Measurements from ENCODE around the gene TSPOAP1.

TSPOAP1 gene

DNA sequence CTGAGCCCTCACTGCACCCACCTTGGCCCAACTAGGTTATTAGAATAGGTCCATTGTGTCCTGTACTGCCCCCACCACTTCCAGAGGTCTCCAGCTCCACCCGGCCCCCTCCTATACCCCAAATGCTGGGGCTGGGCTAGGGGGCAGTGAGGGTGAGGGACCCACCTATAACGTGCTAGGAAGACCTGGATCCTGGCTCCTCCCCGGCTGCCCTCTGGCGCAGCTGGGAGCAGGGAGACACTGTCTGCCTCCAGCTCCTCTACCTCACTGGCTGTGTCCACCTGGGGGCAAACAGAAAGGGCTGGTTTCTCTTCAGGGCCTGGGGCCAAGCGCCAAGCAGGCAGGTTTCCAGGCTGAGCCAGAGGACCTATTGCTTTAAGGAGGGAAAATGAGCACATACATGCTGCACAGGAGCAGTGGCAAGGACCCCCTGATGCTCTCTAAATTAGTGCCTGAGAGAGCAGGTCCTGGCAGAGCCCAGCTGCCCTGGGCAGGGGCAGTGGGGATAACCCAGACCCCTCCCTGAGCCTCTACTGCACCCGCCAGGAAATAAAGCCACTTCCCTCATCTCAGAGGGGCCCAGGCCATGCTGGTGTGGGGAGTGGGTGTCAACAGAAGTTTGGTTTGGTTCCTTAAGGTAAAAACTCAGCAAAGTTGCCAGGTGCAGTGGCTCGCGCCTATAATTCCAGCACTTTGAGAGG, 12.2 kb downstream of the TSPOAP1 start:
- DNase-seq (ENCODE audit: low spot score) = no peak

DNA sequence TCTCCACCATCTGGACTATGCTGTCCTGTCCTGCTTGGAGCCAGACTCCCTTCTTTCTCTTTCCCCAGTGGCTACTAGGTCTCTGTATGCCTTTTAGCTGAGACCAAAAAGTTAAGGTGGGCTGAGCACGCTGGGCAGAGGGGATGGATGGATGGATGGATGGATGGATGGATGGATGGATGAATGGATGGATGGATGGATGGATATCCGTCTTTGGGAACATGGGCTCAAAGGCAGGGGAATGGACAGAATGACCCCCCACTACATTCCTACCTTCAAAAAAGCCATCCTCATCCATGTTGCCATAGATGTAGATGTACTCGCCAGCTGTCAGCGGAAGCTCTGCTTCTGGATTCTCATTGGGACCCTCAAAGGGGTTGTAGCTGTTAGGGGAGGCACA, 12.8 kb downstream of the TSPOAP1 start:
- DNase-seq (ENCODE audit: low spot score) = no peak

DNA sequence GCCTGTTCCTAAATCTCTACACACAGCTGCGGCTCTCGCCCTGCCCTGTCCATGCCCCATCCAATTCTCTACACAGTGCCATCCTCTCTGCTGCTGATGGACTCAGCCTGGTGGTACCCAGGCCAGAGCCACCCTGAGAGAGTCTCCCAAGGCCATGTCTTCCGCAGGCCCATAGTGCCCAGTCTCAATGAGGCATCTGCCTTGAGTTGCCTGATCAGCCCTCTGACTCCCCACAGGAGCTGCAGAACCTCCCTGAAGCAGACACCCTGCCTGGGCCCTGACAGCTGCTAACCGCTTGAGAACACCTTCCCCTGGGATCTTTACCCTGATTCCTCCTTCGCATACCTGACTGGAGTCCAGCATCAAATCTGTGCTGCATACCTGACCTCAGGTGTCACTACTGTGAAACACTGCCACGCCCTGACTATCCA, 13.3 kb downstream of the TSPOAP1 start:
- no peak for DNase-seq (ENCODE audit: low spot score)

DNA sequence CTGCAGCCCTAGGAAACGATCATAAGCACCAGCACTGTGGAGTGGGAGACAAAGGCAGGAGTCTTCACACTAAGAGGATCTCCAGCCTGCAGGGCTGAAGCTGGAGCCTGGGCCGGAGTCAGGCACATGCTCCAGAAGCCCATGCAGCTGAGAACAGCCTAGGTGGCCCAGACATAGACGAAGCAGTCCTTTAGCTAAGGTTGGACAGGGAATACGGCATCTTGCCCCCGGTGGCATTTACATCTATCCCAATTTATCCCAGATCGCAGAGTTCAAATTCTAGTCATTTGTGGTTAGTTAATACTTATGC, 13.9 kb downstream of the TSPOAP1 start:
- no peak for DNase-seq (ENCODE audit: low spot score)

DNA sequence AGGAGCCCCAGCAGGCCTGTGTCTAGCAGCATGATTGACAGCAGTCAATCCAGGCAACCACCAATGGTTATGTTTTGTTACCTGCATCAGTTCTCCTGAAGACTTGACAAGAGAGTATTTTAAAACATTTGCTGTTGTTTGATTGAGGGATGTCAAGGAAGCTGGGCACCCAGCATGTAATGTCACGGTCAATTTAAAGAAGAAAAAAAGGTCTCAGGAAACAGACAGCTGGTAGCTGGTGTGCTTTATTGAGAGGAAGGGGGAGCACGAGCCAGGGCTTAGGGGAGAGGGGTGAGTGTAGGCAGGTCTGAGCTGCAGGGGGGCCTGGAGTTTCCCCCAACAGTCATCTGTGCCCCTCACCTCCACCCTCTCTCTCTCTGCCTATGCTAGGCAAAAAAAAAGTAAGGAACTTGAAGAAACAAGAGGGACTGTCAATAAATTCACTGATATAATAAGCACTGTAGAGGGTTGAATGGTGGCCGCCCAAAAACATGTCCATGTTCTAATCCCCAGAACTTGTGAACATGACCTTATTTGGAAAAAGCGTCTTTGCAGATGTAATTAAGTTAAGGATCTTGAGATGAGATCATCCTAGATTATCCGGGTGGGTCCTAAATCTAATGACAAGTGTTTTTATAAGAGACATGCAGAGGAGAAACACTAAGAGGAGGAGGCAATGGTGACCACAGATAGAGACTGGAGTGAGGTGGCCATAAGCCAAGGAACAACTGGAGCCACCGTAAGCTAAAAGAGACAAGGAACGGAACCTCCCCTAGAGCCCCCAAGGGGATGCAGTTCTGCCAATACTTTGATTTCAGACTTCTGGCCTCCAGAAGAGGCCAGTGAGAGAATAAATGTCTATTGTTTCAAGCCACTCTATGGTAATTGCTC, 14.5 kb downstream of the TSPOAP1 start:
- DNase-seq (ENCODE audit: low spot score) = no peak

DNA sequence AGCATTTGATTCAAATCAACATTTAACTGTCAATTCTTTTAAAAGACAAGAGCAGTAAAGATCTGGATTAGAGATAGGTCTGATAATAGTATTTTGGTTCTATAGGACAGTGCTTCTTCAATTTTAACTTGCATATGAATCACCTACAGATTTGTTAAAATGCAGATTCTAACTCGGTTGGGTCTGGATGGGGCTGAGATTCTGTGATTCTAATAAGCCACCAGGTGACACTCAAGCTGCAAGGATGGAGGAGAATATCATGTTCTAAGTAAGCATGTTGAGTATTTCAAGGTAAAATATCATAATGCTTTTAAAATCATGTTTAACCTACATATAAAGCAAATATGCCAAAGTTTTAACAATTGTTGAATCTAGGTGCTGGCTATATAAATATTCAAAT, 15.8 kb downstream of the TSPOAP1 start:
- DNase-seq (ENCODE audit: low spot score) = no peak

DNA sequence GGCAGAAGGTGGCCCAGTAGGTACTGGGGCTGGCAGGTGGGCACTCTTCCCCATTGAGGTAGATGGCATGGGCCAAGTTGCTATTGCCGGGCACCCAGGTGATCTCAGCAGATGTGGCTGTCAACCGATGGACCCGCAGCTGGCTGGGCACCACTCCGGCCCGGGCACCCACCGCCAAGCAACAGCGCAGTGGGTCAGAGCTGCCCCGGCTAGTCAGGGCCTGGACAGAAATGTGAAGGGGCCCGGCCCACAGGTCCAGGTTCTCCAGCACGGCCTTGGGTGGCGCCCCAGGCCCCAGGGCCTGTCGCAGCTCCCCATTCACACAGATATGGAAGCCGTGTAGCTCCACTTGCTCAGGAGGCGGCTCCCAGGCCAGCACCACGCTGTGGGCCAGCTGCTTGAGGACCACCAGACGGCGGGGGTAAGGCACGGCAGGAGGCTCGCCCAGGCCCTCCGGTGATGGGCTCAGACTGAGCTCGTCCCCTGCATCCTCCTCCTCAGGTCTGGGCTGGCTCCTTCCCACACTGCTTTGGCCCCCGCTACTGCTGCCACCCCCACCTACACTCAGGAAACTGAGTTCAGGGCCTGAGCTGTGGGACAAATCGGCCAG, 16.5 kb downstream of the TSPOAP1 start:
- no peak for DNase-seq (ENCODE audit: low spot score)

DNA sequence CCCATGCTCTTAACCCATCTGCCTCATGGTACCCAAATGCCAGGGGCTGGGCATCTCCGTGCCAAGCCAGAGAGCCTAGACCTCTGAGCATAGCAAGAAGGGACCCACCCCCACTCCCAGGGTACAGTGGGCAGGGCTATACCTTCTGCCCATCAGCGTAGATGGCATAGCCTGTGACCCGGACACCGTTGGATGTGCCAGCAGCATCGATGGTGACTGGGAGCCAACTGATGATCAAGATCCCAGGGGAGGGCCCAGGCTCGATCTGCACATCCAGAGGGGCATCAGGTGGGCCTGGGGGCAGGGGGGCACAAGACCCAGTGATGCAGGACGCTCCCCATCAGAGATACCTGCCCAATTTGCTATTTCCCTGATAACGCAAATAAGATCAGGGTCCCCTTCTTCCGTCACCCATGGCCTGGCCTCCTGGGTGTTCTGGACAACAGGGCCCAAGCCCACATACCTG, 17.1 kb downstream of the TSPOAP1 start:
- DNase-seq (ENCODE audit: low spot score) = no peak

DNA sequence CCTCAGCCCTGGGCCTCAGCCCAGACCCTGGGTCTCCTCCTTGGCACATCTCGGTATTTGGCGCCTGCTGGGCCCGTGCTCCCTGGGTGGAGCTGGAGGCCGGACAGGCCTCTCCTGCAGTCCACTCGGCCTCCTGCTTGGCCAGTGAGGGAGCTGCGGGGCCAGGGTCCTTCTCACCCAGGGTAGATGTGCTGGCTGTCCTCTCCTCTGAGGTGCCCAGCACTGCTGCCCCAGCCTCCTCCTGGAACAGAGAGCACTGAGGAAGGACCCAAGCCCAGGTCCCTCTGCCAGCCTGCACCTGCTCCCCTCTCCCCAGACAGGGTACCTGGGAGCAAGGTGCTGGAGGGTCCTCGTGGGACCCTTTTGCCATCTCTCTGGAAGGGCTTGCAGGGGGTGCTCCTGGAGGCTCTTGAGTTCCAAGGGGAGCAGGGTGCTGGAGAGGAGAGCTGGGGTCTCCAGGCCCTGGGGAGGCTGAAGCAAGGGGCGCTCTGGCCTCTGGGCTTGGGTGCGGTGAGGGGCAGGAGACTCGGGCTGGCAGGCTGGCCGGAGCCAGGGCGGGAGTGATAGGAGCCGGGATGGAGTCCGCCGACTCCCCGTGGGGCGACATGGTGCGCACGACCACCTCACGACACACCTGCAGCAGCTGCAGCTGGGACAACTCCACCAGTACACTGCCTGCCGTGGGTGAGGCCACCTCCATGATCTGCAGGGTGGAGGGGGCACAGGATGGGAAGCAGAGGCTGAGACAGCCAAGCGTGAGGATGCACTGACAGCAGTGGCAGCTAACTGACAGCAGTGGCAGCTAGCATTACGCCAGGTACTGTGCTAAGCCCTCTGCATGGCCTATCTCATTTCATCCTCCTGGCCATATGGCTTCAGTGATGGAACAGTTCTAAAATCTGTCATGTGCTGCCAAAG, 17.8 kb downstream of the TSPOAP1 start:
- no peak for DNase-seq (ENCODE audit: low spot score)

DNA sequence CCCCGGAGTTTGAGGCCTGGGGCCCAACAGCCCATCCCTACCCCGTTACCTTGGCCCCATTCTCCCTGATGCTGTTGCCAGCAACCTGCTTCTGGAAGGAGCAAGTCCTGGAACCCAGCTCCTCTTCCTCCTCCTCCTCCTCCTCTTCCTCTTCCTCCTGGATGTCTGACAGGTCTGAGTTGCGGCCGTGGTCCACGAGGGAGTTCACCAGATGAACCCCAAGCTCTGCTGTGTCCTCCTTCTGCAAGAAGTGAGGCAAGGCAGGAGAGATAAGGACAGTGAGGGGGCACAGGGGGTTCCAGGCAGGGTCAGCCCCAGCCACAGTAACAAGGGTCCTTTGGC, 18.7 kb downstream of the TSPOAP1 start:
- no peak for DNase-seq (ENCODE audit: low spot score)

DNA sequence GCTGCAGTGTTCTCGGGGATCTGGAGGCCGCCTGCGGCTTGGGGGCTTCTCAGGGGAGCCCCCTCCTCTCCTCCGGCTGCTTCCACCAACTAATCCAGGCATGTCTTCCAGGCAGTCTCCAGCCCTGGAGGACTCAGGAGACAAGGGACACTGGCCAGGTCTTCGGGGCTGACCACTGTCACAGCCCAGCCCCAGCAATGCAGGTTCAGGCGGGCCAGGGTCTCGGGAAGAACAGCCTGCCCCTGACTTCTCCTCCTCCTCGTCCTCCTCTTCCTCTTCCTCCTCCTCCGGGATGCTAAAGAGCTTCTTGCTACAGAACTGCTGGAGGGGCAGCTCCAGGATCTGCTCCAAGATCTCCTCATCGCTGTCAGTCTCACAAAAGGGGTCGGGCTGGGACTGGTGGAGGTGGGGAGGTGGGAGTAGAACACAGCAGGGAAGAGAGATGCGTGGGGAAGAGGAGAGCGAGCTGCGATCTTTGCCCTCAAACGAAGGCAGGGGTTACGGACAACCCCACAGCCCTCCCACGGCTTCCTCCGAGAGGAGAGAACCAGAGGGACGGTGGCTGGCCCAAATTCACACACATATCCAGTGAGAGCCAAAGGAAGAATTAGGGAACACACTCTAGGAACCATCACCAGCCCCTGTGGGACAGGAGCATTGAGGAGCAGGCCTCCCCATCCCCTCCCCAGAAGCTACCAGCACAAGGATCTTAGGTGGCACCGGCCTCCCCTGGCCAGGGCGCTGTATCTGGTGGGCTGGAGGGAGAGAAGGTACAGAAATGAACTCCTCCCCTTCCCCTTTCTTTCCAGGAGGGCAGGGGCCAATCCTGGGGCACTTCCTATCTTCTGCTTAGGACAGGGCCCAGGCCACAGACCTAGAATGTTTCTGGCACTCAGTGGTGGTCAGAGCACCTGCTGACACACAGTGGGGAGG, 19.3 kb downstream of the TSPOAP1 start:
- no peak for DNase-seq (ENCODE audit: low spot score)

DNA sequence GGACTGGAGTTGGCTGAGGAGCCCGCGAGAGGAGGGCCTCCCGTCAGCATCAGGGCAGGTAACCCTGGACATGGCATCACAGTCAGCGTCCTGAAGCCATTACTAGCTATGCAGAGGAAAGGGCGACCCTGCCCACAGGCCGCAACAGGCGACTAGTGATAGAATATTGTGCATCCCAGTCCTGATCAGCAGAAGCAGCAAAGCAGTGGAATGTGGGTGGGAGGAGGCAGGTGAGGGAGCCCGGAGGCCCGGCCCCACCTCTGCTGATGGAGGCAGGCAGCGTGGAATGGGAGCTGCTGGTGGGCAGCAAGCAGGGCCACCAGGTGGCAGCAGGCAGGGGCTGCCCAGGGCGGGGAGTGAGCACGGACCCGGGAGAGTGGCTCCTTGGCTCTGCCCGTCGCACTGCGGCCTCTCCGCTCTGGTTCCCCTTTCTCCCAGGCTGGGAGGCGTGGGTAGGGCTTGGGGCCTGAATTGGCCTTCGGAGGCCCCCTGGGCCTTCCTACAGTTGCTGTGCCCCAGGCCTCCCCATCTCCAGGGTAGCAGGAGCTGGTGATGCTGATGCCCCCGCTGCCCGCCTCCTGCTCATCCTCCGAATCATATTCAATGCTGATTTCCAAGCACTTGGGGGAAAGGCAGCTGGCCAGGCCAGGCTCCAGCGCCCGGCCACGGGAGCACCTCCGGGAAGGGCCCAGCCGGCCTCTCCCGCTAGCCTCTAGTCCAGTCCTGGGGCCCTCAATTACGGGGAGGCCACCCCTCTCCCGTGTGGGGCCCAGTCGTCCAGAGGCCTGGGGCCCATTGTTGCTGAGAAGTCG, 20.2 kb downstream of the TSPOAP1 start:
- DNase-seq (ENCODE audit: low spot score) = no peak

DNA sequence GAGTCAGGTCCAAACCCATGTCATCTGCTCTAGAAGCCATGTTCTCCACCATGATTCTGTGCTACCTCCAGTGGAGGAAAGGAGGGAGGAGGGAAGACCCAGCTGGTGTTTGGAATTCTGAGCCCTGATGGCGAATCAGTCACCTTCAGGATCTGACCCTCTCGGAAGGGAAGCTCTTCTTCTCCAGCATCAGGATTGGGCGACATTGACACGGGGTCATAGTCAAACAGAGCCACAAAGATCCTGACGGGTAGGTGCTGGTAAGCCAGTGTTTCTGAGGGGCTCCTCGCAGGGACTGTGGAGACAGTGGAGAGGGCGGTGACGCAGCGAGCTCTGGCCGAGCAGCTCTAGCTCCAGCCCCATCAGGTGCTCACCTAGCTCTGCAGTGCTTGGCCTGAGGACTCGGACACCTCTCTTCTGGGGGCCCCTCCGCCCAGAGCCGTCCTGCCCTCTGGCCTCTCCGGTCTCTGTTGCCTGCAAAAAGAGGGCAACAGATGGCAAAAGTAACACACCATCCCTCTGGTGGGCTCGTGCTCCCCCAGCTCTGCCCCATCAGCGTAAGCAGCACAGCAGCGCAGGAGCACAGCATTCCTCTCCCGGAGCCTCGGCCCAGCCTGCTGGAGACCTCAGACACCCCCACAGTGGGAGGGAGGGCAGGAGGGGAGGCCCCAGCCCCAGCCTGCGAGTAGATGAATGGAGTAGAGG, 21.0 kb downstream of the TSPOAP1 start:
- no peak for DNase-seq (ENCODE audit: low spot score)

DNA sequence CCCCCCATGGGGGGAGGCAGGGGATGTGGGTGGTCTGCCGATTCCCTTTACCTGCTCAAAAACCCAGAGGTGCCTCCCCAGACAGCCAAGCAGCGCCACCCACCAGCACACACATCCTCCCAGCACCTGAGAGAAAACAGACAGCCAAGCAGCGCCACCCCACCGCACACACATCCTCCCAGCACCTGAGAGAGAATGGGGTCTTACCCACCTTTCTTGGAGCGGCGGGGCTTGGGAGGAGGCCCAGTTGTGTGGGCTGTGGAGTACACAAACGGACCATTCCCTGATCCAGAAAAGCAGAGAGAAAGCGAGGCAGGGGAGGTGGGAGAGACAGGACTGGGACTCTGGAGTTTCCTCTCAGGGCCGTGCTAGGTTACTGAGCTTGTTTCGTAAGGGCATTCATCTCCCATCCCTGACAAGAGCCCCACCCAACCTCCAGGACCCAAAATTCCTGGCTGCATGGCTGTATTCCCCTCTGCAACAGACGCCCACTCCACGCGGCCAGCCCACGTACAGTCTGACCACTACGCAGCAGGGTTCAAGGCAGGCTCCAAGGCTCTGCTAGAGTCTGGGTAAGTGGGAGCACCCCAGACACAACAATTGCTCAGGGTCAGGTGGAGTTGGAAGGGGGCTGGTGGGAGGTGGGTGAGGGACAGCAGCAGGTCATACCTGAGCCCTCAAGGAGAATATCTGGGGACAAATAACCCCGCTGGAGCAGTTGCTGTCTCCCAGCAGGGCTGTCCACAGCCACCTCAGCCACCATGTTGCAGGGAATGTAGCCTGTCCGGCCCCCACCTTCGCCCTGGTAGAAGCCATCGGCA, 22.3 kb downstream of the TSPOAP1 start:
- no peak for DNase-seq (ENCODE audit: low spot score)

DNA sequence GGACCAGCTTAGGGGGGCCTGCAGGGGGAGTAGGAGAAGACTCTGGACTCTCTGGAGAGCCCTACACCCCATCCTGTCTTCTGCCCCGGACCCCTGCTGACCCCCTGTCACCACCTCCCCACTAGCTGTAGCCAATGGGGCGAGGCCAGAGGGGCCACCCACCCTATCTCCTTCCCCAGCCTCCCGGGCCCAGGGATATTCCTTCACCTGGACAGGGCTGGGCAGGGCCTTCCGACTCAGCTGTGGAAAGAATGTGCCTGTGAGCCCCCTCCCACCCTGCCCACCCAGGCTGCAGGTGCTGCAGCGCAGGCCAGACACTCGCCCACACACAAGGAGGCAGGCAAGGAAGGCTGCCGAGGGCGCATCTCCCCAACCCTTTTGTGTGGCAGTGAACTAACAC, 23.0 kb downstream of the TSPOAP1 start:
- no peak for DNase-seq (ENCODE audit: low spot score)

DNA sequence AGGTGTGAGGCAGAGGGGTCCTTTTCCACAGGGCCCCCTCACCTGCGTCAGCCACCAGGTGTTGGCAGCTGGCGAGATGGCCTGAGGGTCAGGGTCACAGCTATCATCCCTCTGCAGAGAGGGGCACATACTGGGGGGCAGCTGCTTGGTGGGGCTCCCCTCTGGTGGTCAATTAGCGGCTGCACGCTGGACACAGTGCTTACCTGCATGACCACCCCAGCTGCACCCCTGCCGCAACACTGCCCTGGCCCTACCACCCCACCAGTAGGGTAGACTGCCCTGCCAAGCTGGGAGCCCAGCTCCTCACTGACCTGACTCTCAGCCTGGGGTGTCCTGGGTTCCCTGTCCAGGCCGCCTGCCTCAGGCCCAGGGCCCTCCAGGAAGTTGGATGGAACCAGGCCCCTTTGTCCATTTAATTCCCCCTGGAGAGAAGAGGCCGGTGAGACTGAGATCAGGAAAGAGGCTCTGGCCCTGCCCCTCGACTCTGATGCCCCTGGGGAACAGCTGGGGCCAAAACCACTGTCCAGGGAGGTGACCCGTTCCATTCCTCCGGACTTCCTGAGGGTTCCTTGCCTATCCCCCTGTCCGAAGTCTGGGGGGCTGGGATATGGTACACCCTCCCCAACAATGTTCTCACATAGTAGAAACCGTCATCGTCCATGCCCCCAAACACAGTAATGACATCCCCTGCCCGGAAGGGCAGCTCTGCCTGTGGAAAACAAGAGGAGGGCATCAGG, 23.7 kb downstream of the TSPOAP1 start:
- DNase-seq (ENCODE audit: low spot score) = no peak

DNA sequence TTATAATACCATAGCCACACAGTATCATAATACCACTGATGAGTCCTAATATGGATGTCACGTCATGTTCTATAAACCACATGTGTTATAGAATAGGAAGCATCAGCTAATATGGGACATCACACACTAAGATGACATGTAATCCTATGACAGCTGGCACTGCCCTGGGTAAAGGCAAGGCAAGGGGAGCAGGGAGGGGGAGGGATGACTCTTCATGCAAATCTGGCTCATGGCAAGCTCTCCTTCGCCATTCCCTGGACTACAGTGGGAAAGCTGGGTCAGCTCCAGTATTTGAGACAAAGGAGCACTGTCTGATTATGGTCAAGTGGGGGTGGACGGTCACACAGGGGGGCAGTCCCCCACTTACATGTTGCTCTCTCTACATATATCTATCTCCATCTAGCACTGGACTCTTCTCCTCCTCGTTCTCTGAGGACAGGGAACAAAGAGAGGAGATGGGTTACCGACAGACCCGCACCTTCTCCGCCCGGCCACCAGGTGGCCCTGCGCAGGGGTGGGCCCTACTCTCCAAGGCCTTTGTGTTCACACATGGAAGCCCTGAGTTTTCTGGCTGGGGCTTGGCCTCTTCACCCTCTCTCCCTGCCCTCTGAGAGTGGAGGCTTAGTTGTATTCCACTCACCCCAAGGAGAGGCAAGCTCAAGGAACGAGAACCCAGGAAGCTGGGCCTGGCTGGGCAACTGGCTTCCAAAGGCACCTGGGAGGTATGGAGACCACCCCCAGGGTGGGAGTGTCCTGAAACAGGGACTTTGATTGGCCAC, 24.4 kb downstream of the TSPOAP1 start:
- DNase-seq (ENCODE audit: low spot score) = peak; percentile 79

All from NAMALWA (cell line).